Measurements from ENCODE around the gene PLOD2.
A peak's percentile ranks its signal among the peaks of the same experiment; 100 is the strongest.
"Not testable (repeated sequence)": the region's sequence is repeated elsewhere in the genome, so short reads cannot be mapped to it uniquely, and the experiment has no call there.

Gene PLOD2

DNA sequence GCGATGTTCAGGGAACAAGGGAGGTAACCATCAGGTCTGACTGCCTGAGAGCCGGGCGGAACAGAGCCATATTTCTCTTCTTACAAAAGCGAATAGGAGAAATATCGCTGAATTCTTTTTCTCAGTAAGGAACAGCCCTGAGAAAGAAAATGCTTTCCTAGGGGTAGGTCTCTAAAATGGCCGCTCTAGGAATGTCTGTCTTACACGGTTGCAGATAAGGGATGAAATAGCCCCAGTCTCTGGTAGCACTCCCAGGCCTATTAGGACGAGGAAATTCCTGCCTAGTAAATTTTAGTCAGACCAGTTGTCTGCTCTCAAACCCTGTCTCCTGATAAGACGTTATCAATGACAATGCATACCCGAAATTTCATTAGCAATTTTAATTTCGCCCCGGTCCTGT is 47.2 kb downstream of the PLOD2 start:
- H3K4me1 ChIP-seq (ENCODE audit: control insufficient read depth in 5 of 5, insufficient read depth in 5 of 5, low read length in 5 of 5); H3K4me3 ChIP-seq (ENCODE audit: low read depth in 1 of 5, low read length in 5 of 5); H3K27me3 ChIP-seq (ENCODE audit: control insufficient read depth in 5 of 5, insufficient read depth in 4 of 5, low read length in 5 of 5); H3K27ac ChIP-seq (ENCODE audit: low read depth, low read length); H3K9me3 ChIP-seq (ENCODE audit: control insufficient read depth in 5 of 5, low read length in 5 of 5); H3K9ac ChIP-seq (ENCODE audit: low read length in 5 of 5): not testable (repeated sequence)
- H3K36me3 ChIP-seq (ENCODE audit: control insufficient read depth in 5 of 5, insufficient read depth in 5 of 5, low read length in 5 of 5): peaks cover 0 to 10% (median 5%) of the 10 kb centered on the region in 5 donors

DNA sequence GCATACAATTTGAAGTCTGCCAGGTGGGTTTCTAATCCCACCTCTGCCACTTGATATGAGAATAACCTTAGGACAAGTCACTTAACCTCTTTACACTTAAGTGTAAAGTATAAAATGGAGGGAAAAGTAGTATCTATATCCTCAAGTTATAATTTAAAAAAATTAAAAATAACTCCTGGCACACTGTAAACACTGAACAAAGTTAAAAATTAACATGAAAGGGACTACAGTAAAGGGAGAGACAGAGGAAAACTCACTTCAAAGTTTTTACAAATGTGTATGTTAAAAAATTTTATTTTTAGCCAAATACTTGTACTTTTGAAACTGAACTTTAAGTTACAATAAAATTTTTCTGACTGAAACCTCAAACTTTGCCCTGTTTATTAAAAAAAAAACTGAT is 49.6 kb downstream of the PLOD2 start:
- Histone ChIP-seq H3K9ac (ENCODE audit: low read length in 5 of 5) (no peak overlapping the region), H3K36me3 (ENCODE audit: control insufficient read depth in 5 of 5, insufficient read depth in 5 of 5, low read length in 5 of 5) (peaks cover 0 to 9% (median 5%) of the 10 kb centered on the region in 5 donors), H3K27me3 (ENCODE audit: control insufficient read depth in 5 of 5, insufficient read depth in 4 of 5, low read length in 5 of 5) (no peaks in the 10 kb centered on the region), H3K9me3 (ENCODE audit: control insufficient read depth in 5 of 5, low read length in 5 of 5) (peaks cover 0 to 7% (median 2%) of the 10 kb centered on the region in 5 donors), H3K4me1 (ENCODE audit: control insufficient read depth in 5 of 5, insufficient read depth in 5 of 5, low read length in 5 of 5) (peaks cover 0 to 12% (median 0%) of the 10 kb centered on the region in 5 donors), H3K4me3 (ENCODE audit: low read depth in 1 of 5, low read length in 5 of 5) (no peak overlapping the region), H3K27ac (ENCODE audit: low read depth, low read length) (peak overlapping the region; percentile 30)

GRCh38 chr3:146110161-146110560 is 50.8 kb downstream of the PLOD2 start:
- H3K9me3 ChIP-seq (ENCODE audit: control insufficient read depth in 5 of 5, low read length in 5 of 5): peaks cover 0 to 7% (median 2%) of the 10 kb centered on the region in 5 donors
- H3K4me1 ChIP-seq (ENCODE audit: control insufficient read depth in 5 of 5, insufficient read depth in 5 of 5, low read length in 5 of 5): peaks cover 0 to 13% (median 0%) of the 10 kb centered on the region in 5 donors
- no peak overlapping the region for H3K27ac ChIP-seq (ENCODE audit: low read depth, low read length)
- H3K36me3 ChIP-seq (ENCODE audit: control insufficient read depth in 5 of 5, insufficient read depth in 5 of 5, low read length in 5 of 5): peaks cover 0 to 15% (median 8%) of the 10 kb centered on the region in 5 donors
- H3K27me3 ChIP-seq (ENCODE audit: control insufficient read depth in 5 of 5, insufficient read depth in 4 of 5, low read length in 5 of 5): no peaks in the 10 kb centered on the region
- H3K4me3 ChIP-seq (ENCODE audit: low read depth in 1 of 5, low read length in 5 of 5): no peak overlapping the region
- no peak overlapping the region for H3K9ac ChIP-seq (ENCODE audit: low read length in 5 of 5)

- no peak overlapping the region for H3K27ac ChIP-seq (ENCODE audit: low read depth, low read length)
- no peaks in the 10 kb centered on the region for H3K27me3 ChIP-seq (ENCODE audit: control insufficient read depth in 5 of 5, insufficient read depth in 4 of 5, low read length in 5 of 5)
- H3K4me1 ChIP-seq (ENCODE audit: control insufficient read depth in 5 of 5, insufficient read depth in 5 of 5, low read length in 5 of 5): peaks cover 0 to 13% (median 0%) of the 10 kb centered on the region in 5 donors
- H3K9ac ChIP-seq (ENCODE audit: low read length in 5 of 5): no peak overlapping the region
- no peaks in the 10 kb centered on the region for H3K9me3 ChIP-seq (ENCODE audit: control insufficient read depth in 5 of 5, low read length in 5 of 5)
- H3K4me3 ChIP-seq (ENCODE audit: low read depth in 1 of 5, low read length in 5 of 5): no peak overlapping the region
- peaks cover 4 to 22% (median 20%) of the 10 kb centered on the region in 5 donors for H3K36me3 ChIP-seq (ENCODE audit: control insufficient read depth in 5 of 5, insufficient read depth in 5 of 5, low read length in 5 of 5)
Measured at GRCh38 chr3:146106986-146107385, 54.0 kb downstream of the PLOD2 start.

DNA sequence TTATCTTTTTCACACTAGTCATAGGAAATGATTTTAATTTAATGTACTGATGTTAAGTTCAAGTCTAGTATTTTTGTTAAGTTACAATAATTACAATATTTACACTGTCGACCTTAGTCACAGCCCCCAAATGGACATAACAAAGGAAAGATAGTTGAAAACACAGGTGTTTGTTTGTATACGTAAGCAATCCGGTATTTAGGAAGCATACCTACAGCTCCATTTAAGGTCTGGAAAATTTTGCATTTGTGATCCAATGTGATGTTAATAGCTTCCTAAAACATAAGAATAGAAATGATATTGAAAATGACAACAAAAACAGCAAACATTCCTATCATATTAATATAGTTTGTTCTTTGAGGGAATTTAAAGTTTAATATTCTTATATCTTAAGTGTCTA is 56.9 kb downstream of the PLOD2 start:
- Histone ChIP-seq H3K4me3 (ENCODE audit: low read depth in 1 of 5, low read length in 5 of 5) (no peak overlapping the region), H3K9ac (ENCODE audit: low read length in 5 of 5) (no peak overlapping the region), H3K27me3 (ENCODE audit: control insufficient read depth in 5 of 5, insufficient read depth in 4 of 5, low read length in 5 of 5) (no peaks in the 10 kb centered on the region), H3K9me3 (ENCODE audit: control insufficient read depth in 5 of 5, low read length in 5 of 5) (no peaks in the 10 kb centered on the region), H3K36me3 (ENCODE audit: control insufficient read depth in 5 of 5, insufficient read depth in 5 of 5, low read length in 5 of 5) (peaks cover 15 to 35% (median 25%) of the 10 kb centered on the region in 5 donors), H3K4me1 (ENCODE audit: control insufficient read depth in 5 of 5, insufficient read depth in 5 of 5, low read length in 5 of 5) (peaks cover 0 to 7% (median 0%) of the 10 kb centered on the region in 5 donors), H3K27ac (ENCODE audit: low read depth, low read length) (no peak overlapping the region)

DNA sequence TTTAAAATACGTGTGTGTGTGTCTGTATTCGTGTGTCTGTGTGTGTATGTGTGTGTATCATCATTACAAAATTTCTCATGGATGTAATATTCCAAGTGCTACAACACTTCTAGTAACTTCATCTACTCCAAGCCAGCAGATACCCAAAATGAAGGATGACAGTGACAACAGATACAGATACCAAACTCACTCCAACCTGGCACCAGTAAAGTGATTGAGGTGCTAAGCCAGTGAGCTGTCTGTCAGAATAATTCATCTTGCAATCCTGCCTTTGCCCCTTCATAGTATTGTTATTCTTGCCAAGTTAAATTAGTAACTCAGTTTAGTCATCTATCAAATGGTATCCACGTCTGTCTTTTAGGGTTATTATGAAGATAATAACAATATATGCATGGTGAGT is 58.1 kb downstream of the PLOD2 start:
- Histone ChIP-seq H3K4me1 (ENCODE audit: control insufficient read depth in 5 of 5, insufficient read depth in 5 of 5, low read length in 5 of 5) (peaks cover 0 to 7% (median 0%) of the 10 kb centered on the region in 5 donors), H3K27ac (ENCODE audit: low read depth, low read length) (no peak overlapping the region), H3K9me3 (ENCODE audit: control insufficient read depth in 5 of 5, low read length in 5 of 5) (no peaks in the 10 kb centered on the region), H3K36me3 (ENCODE audit: control insufficient read depth in 5 of 5, insufficient read depth in 5 of 5, low read length in 5 of 5) (peaks cover 15 to 35% (median 22%) of the 10 kb centered on the region in 5 donors), H3K4me3 (ENCODE audit: low read depth in 1 of 5, low read length in 5 of 5) (no peak overlapping the region), H3K27me3 (ENCODE audit: control insufficient read depth in 5 of 5, insufficient read depth in 4 of 5, low read length in 5 of 5) (no peaks in the 10 kb centered on the region), H3K9ac (ENCODE audit: low read length in 5 of 5) (no peak overlapping the region)

DNA sequence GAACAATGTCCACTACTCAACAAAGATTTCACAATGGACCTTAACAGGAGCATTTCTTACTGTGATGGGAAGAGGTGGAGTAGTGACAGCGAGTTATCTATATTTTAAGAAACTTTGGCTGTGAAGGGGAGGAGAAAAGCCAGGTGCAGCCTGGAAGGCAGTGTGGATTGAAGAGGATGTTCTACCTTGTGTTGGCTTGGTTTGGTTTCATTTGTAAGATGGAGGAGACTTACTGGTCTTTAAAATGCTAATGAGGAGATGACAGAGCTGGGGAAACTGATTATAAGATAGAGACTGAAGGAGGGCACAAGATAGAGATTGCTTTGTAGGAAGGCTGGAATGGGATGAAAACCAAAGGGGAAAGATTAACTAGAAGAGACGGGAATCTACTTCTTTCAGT is 59.4 kb downstream of the PLOD2 start:
- H3K36me3 ChIP-seq (ENCODE audit: control insufficient read depth in 5 of 5, insufficient read depth in 5 of 5, low read length in 5 of 5): peaks cover 15 to 35% (median 23%) of the 10 kb centered on the region in 5 donors
- H3K9ac ChIP-seq (ENCODE audit: low read length in 5 of 5): no peak overlapping the region
- peaks cover 0 to 4% (median 0%) of the 10 kb centered on the region in 5 donors for H3K4me1 ChIP-seq (ENCODE audit: control insufficient read depth in 5 of 5, insufficient read depth in 5 of 5, low read length in 5 of 5)
- H3K27ac ChIP-seq (ENCODE audit: low read depth, low read length): no peak overlapping the region
- no peak overlapping the region for H3K4me3 ChIP-seq (ENCODE audit: low read depth in 1 of 5, low read length in 5 of 5)
- no peaks in the 10 kb centered on the region for H3K27me3 ChIP-seq (ENCODE audit: control insufficient read depth in 5 of 5, insufficient read depth in 4 of 5, low read length in 5 of 5)
- H3K9me3 ChIP-seq (ENCODE audit: control insufficient read depth in 5 of 5, low read length in 5 of 5): no peaks in the 10 kb centered on the region

GRCh38 chr3:146100825-146101444 is 60.0 kb downstream of the PLOD2 start:
- Histone ChIP-seq H3K27me3 (ENCODE audit: control insufficient read depth in 5 of 5, insufficient read depth in 4 of 5, low read length in 5 of 5) (no peaks in the 10 kb centered on the region), H3K9ac (ENCODE audit: low read length in 5 of 5) (no peak overlapping the region), H3K36me3 (ENCODE audit: control insufficient read depth in 5 of 5, insufficient read depth in 5 of 5, low read length in 5 of 5) (peaks cover 15 to 29% (median 19%) of the 10 kb centered on the region in 5 donors), H3K27ac (ENCODE audit: low read depth, low read length) (no peak overlapping the region), H3K4me1 (ENCODE audit: control insufficient read depth in 5 of 5, insufficient read depth in 5 of 5, low read length in 5 of 5) (no peaks in the 10 kb centered on the region), H3K4me3 (ENCODE audit: low read depth in 1 of 5, low read length in 5 of 5) (no peak overlapping the region), H3K9me3 (ENCODE audit: control insufficient read depth in 5 of 5, low read length in 5 of 5) (no peaks in the 10 kb centered on the region)

GRCh38 chr3:146100180-146100579 is 60.8 kb downstream of the PLOD2 start:
- Histone ChIP-seq H3K4me1 (ENCODE audit: control insufficient read depth in 5 of 5, insufficient read depth in 5 of 5, low read length in 5 of 5) (no peaks in the 10 kb centered on the region), H3K4me3 (ENCODE audit: low read depth in 1 of 5, low read length in 5 of 5) (no peak overlapping the region), H3K9me3 (ENCODE audit: control insufficient read depth in 5 of 5, low read length in 5 of 5) (no peaks in the 10 kb centered on the region), H3K27me3 (ENCODE audit: control insufficient read depth in 5 of 5, insufficient read depth in 4 of 5, low read length in 5 of 5) (no peaks in the 10 kb centered on the region), H3K36me3 (ENCODE audit: control insufficient read depth in 5 of 5, insufficient read depth in 5 of 5, low read length in 5 of 5) (peaks cover 15 to 28% (median 18%) of the 10 kb centered on the region in 5 donors), H3K9ac (ENCODE audit: low read length in 5 of 5) (no peak overlapping the region), H3K27ac (ENCODE audit: low read depth, low read length) (no peak overlapping the region)

DNA sequence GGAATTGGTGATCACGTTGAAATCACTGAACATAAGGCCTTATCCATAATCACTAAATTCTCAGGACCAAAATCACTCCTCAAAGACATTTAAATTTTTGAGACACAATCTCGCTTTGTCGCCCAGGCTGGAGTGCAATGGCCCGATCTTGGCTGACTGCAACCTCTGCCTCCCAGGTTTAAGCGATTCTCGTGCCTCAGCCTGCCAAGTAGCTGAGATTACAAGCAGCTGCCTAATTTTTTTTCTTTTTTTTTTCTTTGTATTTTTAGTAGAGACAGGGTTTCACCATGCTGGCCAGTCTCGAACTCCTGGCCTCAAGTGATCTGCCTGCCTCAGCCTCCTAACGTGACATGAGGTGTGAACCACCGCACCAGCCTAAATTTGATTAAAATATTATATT is 61.7 kb downstream of the PLOD2 start:
- no peak overlapping the region for H3K27ac ChIP-seq (ENCODE audit: low read depth, low read length)

More for the DNA sequence above, 61.7 kb downstream of the PLOD2 start:
- Histone ChIP-seq H3K36me3 (ENCODE audit: control insufficient read depth in 5 of 5, insufficient read depth in 5 of 5, low read length in 5 of 5) (peaks cover 12 to 28% (median 18%) of the 10 kb centered on the region in 5 donors), H3K9me3 (ENCODE audit: control insufficient read depth in 5 of 5, low read length in 5 of 5) (no peaks in the 10 kb centered on the region), H3K9ac (ENCODE audit: low read length in 5 of 5) (no peak overlapping the region), H3K4me1 (ENCODE audit: control insufficient read depth in 5 of 5, insufficient read depth in 5 of 5, low read length in 5 of 5) (no peaks in the 10 kb centered on the region), H3K27me3 (ENCODE audit: control insufficient read depth in 5 of 5, insufficient read depth in 4 of 5, low read length in 5 of 5) (no peaks in the 10 kb centered on the region), H3K4me3 (ENCODE audit: low read depth in 1 of 5, low read length in 5 of 5) (no peak overlapping the region)

All from subcutaneous abdominal adipose tissue (tissue), 5 donors.